NCI-H748 (cell line): ENCODE results near the gene SLC35A4.
A peak's percentile ranks its signal among the peaks of the same experiment; 100 is the strongest.

Experiments
- DNase-seq: peaks from one replicate; lab custom pipeline; 2025; ENCODE audit not compliant: unreplicated experiment; lab: John Stamatoyannopoulos, UW

The SLC35A4 gene

GRCh38 chr5:140564196-140565023, at the start of gene SLC35A4, which contains the start of gene APBB3:
SLC35A4 (plus strand) TSS chr5:140564828; CDS start chr5:140567170, 2,342 bp downstream.
APBB3 (minus strand) TSS chr5:140564598; CDS start chr5:140564245, 353 bp downstream.
- DNase-seq: peak; percentile 98

DNA sequence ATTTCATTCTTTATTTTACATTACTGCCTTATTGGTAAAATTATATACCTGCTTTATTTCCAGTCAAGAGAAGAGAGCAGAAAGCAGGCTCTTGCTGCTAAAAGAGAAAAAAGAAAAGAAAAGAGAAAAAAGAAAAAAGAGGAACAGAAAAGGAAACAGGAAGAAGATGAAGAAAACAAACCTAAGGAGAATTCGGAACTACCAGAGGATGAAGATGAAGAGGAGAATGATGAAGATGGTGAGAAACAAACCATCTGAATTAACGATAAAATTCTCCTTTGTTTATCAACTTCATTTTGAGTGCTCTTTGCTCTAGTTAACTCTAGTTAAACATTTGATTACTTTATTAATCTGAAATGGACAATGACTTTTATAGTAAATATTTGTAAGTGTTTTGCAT, 40.6 kb upstream of the SLC35A4 start:
- no peak for DNase-seq

DNA sequence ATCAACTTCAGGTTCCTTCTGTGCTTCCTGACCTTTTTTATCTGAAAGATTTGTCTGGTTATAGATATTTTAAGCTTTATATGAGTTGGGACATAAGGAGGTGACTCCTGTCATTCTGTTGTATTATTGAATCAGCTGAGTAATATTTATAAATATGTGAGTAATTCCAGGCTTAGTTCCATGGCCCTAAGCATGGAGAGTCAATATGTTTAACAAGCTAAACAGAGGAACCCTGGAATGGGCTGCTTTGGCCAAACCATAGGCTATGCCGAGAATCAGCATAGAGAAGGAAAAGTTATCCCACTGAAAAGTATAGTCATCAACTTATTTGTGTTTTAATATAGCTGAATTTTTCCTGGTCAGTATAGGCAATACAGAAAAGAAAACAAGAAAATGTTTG, 24.4 kb upstream of the SLC35A4 start:
- no peak for DNase-seq

DNA sequence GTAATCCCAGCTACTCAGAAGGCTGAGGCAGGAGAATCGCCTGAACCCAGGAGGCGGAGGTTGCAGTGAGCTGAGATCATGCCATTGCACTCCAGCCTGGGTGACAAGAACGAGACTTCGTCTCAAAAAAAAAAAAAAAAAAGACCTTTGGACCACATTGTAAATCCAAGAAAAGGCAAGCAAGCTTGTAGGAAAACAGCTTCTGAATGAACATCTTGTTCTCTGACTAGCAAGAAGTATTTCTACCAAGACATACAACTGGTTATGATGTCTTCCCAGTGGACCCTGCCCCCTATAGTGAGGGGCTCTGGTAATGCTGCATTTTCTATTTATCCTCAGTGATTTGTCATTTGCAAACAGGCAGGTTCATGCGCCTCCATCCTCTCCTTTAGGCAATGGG, 21.7 kb upstream of the SLC35A4 start:
- DNase-seq: no peak

- no peak for DNase-seq
These were observed 19.6 kb upstream of the SLC35A4 start for GRCh38 chr5:140544986-140545385.

- no peak for DNase-seq
These were observed 19.0 kb upstream of the SLC35A4 start for GRCh38 chr5:140545606-140546005.

DNA sequence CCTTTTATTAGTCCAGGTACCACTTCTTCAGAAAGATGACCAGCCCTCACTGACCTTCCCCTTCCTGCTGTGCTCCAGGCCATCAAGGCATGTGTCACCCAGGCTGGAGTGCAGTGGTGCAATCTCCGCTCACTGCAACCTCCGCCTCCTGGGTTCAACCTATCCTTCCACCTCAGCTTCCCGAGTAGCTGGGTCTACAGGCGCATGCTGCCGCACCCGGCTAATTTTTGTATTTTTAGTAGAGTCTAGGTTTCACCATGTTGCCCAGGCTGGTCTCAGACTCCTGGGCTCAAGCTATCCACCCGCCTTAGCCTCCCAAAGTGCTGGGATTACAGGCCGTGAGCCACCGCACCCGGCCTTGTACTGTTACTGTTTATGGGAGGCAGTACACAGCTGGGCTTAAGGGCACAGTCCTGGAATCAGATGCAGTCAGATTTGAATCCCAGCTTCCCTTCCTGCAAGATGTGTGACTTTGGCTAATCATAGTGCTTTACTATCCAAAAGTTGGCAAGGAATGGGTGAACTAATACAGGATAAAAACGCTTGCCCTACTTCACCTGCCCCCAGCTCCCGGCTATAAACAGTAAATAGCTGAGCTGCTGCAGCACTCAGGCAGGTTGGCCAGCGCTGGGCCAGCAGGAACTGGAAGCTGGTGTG, 17.6 kb upstream of the SLC35A4 start:
- DNase-seq: no peak

DNA sequence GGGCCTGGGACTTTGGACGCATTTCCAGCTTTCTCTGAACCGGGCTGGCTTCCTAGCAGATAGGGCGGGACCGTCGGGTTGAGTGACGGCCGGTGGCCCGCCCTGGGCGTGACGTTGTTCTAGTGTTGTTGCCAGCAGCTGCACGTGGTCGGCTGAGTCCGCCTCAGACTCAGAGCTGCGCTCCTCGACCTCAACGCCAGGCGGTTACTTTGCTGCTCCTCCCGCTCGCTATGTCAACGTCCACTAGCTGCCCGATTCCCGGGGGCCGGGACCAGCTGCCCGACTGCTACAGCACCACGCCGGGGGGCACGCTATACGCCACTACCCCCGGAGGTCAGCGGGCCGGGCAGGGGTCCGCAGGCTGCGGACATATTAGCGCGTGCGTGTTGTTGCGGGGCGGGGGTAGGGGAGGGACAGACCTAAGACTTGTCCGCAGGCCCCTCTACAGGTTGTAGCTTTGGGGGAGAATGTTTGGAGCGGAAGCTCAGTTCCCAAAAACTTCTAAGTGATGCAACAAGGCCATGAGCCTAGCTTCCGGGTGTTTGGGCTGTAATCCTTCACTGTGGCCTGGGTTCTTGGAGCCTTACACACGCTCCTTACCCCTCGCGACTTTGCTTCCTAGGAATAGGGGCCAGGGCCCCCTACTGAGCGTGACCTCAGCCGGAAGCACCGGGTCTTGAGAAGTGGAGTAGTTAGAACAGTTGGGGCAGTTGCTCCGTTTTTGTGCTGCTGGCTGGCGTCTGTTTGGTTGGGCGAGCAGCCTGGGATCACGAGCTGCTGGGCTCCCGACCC, 16.9 kb upstream of the SLC35A4 start, which contains the start of gene EIF4EBP3:
TSS of gene EIF4EBP3 (plus strand) at position 155 of the 792 bp plus-strand sequence. CDS start at position 231, 76 bp downstream.
- DNase-seq: peak; percentile 91

DNA sequence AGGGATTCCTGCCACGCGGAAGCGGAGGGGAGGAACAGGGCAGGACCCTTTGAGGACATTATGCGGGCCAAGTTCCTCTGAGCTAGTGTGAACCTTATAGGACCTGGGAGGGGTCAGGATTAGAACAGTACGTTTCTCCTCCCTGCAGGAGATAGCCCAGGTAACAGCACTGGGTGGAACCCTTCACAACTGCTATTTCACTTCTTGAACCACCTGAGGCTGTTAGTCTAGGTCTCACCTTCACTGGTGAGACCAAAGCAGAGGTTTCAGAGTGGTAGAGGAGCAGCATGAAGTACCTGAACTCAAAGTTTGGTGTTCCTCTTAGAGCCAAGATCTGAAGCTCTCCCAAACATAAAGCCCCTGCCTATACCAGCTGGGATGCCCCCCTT, 16.3 kb upstream of the SLC35A4 start:
- DNase-seq: no peak

DNA sequence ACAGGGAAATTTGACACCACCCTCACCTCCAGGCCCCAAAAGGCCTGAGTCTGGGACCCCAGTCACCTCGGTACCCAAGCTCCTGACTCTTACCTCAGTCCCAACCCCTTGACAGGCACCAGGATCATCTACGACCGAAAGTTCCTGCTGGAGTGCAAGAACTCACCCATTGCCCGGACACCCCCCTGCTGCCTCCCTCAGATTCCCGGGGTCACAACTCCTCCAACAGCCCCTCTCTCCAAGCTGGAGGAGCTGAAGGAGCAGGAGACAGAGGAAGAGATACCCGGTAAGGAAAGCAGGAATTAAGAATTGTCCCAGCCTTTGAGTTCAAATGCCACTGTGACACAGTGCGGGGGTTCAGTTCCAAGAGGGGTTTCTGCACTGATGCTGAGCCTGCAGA, 15.8 kb upstream of the SLC35A4 start:
- DNase-seq: no peak

GRCh38 chr5:140549237-140550144, 15.1 kb upstream of the SLC35A4 start:
- DNase-seq: no peak

- DNase-seq: no peak
These were observed 14.2 kb upstream of the SLC35A4 start for GRCh38 chr5:140550147-140551079.

- DNase-seq: no peak
These were observed 12.8 kb upstream of the SLC35A4 start for GRCh38 chr5:140551872-140552271.

- DNase-seq: no peak
These were observed 11.0 kb upstream of the SLC35A4 start for GRCh38 chr5:140553657-140554056.

GRCh38 chr5:140554454-140554853, 10.2 kb upstream of the SLC35A4 start:
- DNase-seq: no peak

- DNase-seq: no peak
These were observed 8.8 kb upstream of the SLC35A4 start for GRCh38 chr5:140555747-140556312.

DNA sequence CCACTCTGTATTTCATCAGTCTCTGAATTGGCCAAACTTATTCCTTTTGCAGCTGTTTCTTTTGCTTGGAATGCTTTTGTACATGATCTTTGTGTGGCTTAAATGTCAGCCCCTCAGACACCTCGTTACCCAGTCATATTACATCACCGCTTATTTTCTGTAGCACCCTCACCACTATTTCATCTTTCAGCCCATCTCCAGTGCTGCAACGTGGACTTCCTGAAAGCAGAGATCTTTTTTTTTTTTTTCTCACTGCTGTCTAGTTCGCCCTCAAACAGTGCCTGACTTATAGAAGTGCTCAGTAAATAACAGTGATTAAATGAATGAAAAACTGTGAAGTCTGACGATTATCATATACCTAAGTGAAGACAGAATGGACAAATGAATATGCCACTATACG, 8.2 kb upstream of the SLC35A4 start:
- no peak for DNase-seq

- peak; percentile 96 for DNase-seq
These were observed 7.4 kb upstream of the SLC35A4 start, which contains the start of gene SRA1 for GRCh38 chr5:140557136-140557805. SRA1 (minus strand) TSS chr5:140557473; CDS start chr5:140557452, 21 bp downstream.
